ENCODE results near the gene ROR1. TPM values are rescaled to one million over a fixed set of nuclear protein-coding genes. Genes with fewer than 3 reads are reported as not detected.
"Not testable (repeated sequence)": the region's sequence is repeated elsewhere in the genome, so short reads cannot be mapped to it uniquely, and the experiment has no call there.

ROR1 gene
- total RNA-seq, 8 experiments from 2014 or later = 1.2 to 15.7 (median 2.7) TPM

DNA sequence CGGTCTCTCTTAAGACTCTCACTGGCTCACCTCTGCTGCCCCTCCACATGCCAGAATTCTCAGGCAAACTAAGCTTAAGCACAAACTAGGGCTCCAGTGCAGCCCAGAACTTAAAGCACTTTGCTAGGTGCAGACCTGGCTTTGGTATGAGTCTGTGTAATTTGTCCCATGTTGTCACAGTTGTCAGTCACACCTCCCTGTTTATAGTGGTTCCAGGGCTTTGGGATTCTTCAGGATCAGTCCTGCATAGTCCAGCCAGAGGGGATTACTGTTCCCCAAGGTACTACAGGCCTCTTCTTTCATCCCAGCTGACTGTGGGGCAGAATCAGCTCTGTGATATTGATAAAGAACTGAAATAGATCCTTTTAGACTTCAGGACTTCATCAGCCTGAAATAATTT is 324.6 kb downstream of the ROR1 start:
- ATAC-seq (replicated peaks in 6 of 8) = no peak
- H3K4me3 ChIP-seq = no peak overlapping the region
- 80 to 100% (median 100%) methylated on average over 1 of the region's 1 CpG; no CpG with 5 or more reads in 6 of the 10 experiments for WGBS, 10 experiments
- H3K27ac ChIP-seq = peak overlapping the region in 1 of 2 donors; percentile 34
- in situ Hi-C loops (cut with MboI; ENCODE audit: low pct_unique_long_range_greater_than_20kb in 2 of 9, low sequenced_read_pairs in 9 of 9, unreplicated experiment in 9 of 9) = no loop called here
- peaks cover 12 to 20% of the 10 kb centered on the region in 2 donors for H3K4me1 ChIP-seq (replicated peaks in 1 of 2)

DNA sequence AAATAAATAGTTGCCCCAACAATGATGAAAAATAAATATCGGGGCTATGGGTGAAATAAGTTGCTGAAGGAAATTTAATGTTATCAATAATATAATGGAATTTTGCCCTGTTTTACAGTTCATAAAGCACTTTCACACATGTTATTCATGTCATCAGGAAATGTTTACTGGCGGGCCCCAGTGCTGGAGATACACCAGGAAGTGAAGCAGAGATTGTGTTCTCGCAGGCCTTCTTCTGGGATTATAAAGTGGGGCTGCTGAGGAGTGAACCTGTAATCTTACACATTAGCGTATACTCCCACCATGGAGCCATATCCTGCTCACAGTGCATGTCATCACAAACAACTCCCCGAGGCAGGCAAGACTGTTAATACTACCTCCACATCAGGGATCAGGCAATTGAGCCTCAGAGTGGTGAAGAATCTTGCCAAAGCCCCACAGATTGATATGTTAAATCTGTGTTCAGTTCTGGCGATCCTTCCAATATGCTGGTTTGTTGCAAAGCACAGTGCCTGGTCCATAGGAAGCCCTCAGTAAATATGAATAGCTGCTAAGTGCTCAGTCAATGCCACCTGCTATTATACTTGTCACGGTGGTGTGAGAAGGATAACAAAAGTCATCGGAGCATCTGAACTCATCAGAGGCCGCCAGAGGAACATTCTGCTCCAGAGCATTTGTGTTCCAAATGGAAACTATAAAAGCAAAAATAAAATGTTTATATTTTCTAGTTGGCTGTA is 325.2 kb downstream of the ROR1 start:
- H3K27ac ChIP-seq = no peak overlapping the region
- in situ Hi-C loops (cut with MboI; ENCODE audit: low pct_unique_long_range_greater_than_20kb in 2 of 9, low sequenced_read_pairs in 9 of 9, unreplicated experiment in 9 of 9) = no loop called here
- no peak overlapping the region for H3K4me3 ChIP-seq
- peak in 1 of 8 experiments; percentile 16 for ATAC-seq (replicated peaks in 6 of 8)
- H3K4me1 ChIP-seq (replicated peaks in 1 of 2) = peaks cover 12 to 20% of the 10 kb centered on the region in 2 donors
- whole genome bisulfite sequencing, 10 experiments = 42 to 80% (median 63%) methylated on average over 3 to 9 of the region's 9 CpGs

DNA sequence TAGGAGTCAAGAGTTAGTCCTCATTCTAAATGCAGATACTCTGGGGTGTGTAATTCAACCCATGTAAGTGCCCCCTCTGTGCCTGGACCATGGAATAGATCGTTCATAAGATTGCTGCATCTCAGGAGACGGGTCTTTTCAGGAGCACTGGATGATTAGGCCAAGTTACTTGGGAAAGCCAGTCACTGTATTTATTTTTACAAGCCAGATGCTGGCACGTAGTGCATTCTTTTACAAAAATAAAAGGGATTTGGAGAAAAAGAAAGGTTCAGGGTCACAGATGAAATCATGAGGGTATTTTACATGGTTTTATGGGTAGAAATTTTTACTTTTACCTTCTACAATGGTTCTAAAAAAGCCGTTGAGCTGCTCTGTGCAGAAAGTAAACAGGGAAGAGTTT is 327.0 kb downstream of the ROR1 start:
- H3K4me3 ChIP-seq = no peak overlapping the region
- WGBS, 10 experiments = 40 to 100% (median 85%) methylated on average over 1 to 4 of the region's 4 CpGs
- no peak for ATAC-seq (replicated peaks in 6 of 8)
- peaks cover 12 to 20% of the 10 kb centered on the region in 2 donors for H3K4me1 ChIP-seq (replicated peaks in 1 of 2)
- in situ Hi-C loops (cut with MboI; ENCODE audit: low pct_unique_long_range_greater_than_20kb in 2 of 9, low sequenced_read_pairs in 9 of 9, unreplicated experiment in 9 of 9) = no loop called here
- no peak overlapping the region for H3K27ac ChIP-seq

DNA sequence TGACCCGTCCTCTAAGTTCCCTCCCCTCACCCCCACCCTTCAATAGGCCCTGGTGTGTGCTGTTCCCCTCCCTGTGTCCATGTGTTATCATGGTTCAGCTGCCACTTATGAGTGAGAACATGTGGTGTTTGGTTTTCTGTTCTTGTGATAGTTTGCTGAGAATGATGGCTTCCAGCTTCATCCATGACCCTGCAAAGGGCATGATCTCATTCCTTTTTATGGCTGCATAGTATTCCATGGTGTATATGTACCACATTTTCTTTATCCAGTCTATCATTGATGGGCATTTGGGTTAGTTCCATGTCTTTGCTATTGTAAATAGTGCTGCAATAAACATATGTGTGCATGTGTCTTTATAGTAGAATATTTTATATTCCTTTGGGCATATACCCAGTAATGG is 330.8 kb downstream of the ROR1 start:
- ATAC-seq (replicated peaks in 6 of 8); H3K27ac ChIP-seq; in situ Hi-C loops (cut with MboI; ENCODE audit: low pct_unique_long_range_greater_than_20kb in 2 of 9, low sequenced_read_pairs in 9 of 9, unreplicated experiment in 9 of 9); H3K4me1 ChIP-seq (replicated peaks in 1 of 2); H3K4me3 ChIP-seq: not testable (repeated sequence)
- 71 to 80% methylated on average over 1 of the region's 1 CpG; no CpG with 5 or more reads in 8 of the 10 experiments for WGBS, 10 experiments

DNA sequence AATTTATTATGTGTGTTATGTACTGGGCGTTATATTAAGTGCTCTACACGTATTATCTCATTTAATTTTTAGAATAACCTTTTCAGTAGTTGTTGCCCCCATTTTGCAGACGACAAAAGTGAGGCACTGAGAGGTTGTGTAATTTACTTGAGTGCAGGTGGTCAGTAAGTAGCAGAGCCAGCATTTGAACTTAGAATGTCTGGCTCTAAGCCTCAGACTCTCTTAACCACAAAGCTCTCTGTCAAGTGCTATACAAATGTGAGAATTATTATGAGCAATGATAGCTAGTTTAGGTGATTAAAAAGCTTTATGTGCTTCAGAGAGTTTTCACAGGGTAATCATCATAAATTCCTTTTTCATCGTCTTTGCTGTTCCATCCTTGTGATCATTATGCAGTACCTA is 333.3 kb downstream of the ROR1 start:
- peak in 5 of 8 experiments; percentile 56 to 90 (median 68) for ATAC-seq (replicated peaks in 6 of 8)
- 10 to 100% (median 60%) methylated on average over 1 to 4 of the region's 4 CpGs for WGBS, 10 experiments
- Histone ChIP-seq H3K27ac (no peak overlapping the region), H3K4me3 (no peak overlapping the region), H3K4me1 (replicated peaks in 1 of 2) (peaks cover 0 to 8% of the 10 kb centered on the region in 2 donors)
- in situ Hi-C loops (cut with MboI; ENCODE audit: low pct_unique_long_range_greater_than_20kb in 2 of 9, low sequenced_read_pairs in 9 of 9, unreplicated experiment in 9 of 9) = no loop called here

DNA sequence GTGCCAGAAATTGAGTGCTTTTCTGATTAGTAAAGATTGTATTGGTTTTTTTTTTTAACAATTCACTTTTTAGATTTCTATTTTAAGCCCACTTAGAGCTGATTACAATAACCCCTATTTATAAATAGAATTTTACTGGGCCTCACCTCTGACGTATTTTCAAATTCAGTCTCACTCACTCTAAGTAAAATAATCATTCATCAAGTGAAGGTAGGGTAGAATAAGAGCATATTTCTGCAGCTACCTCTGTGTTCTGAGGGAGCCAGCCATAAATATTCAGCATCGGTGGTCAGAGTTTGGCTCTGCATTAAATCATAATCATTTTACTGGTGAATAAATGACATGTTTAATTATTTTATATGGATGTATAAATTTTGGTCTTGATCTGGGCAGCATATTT is 333.8 kb downstream of the ROR1 start:
- in situ Hi-C loops (cut with MboI; ENCODE audit: low pct_unique_long_range_greater_than_20kb in 2 of 9, low sequenced_read_pairs in 9 of 9, unreplicated experiment in 9 of 9) = no loop called here
- peak in 5 of 8 experiments; percentile 59 to 86 (median 65) for ATAC-seq (replicated peaks in 6 of 8)
- WGBS, 10 experiments = 35 to 100% (median 77%) methylated on average over 1 to 2 of the region's 2 CpGs; no CpG with 5 or more reads in 1 of the 10 experiments
- H3K4me3 ChIP-seq = no peak overlapping the region
- H3K4me1 ChIP-seq (replicated peaks in 1 of 2) = peaks cover 0 to 8% of the 10 kb centered on the region in 2 donors
- H3K27ac ChIP-seq = no peak overlapping the region

DNA sequence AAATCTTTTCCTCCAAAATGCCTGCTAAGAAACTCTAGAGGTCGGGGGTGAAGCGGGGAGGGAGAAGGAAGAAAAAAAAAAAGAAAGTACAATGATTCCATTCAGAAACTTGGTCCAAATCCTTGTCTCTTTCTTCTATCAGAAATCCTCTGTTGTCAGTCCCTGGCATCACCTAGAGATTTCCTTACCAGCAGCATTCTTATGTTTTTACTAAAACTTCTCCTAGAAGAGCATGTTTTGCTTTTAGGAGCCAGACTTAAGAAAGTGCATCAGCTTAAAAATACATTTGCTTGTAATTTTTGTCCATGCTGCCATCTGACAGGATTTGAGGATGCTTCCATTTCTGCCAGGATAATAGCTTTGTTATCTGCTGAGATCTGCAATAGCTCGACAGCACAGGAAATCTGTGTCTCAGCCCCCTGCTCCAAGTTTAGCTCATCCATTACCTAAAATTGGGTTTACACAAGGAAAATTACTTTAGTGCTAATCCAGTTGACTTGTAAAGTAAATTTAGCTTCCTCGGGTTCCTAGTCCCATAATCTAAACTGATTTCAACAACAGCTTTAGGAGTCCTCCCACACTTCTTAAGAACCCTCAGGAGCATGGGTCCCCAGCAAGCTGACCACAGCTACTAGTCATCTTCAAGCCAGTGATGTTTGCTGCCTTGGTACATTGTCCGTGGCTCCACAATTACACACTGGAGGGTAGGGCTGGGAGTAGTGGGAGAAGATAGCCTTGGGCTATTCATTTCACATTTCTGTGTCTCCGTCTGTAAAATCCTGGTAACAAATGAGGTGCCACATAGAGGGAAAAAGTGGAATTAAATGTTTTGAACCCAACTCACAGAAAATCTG is 337.3 kb downstream of the ROR1 start:
- 46 to 88% (median 80%) methylated on average over 2 to 6 of the region's 6 CpGs; no CpG with 5 or more reads in 1 of the 10 experiments for WGBS, 10 experiments
- in situ Hi-C loops (cut with MboI; ENCODE audit: low pct_unique_long_range_greater_than_20kb in 2 of 9, low sequenced_read_pairs in 9 of 9, unreplicated experiment in 9 of 9) = no loop called here
- H3K27ac ChIP-seq = no peak overlapping the region
- no peak for ATAC-seq (replicated peaks in 6 of 8)
- H3K4me3 ChIP-seq = no peak overlapping the region
- H3K4me1 ChIP-seq (replicated peaks in 1 of 2) = peaks cover 0 to 8% of the 10 kb centered on the region in 2 donors

DNA sequence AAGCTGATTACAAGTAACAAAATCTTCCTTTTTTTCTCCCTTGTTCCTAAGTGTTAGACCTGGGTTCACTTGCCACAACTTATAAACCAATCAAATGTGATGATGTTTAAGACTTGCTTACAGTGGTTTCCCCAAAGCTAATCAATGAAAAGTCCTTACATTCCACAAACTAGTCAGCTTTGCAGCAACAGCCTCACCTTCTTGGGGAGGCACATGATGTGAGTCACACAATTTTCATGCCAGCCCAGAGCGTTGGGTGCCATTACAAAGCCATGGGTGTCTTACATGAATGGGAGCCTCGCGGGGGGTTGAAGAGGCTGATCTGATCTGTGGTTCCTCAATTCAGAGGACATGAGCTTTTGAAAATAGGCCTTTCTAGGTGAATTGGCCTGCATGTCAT is 338.0 kb downstream of the ROR1 start:
- no peak overlapping the region for H3K4me3 ChIP-seq
- H3K27ac ChIP-seq = no peak overlapping the region
- peaks cover 0 to 8% of the 10 kb centered on the region in 2 donors for H3K4me1 ChIP-seq (replicated peaks in 1 of 2)
- WGBS, 10 experiments = 50 to 100% (median 84%) methylated on average over 1 to 3 of the region's 3 CpGs; no CpG with 5 or more reads in 1 of the 10 experiments
- no peak for ATAC-seq (replicated peaks in 6 of 8)
- in situ Hi-C loops (cut with MboI; ENCODE audit: low pct_unique_long_range_greater_than_20kb in 2 of 9, low sequenced_read_pairs in 9 of 9, unreplicated experiment in 9 of 9) = no loop called here

DNA sequence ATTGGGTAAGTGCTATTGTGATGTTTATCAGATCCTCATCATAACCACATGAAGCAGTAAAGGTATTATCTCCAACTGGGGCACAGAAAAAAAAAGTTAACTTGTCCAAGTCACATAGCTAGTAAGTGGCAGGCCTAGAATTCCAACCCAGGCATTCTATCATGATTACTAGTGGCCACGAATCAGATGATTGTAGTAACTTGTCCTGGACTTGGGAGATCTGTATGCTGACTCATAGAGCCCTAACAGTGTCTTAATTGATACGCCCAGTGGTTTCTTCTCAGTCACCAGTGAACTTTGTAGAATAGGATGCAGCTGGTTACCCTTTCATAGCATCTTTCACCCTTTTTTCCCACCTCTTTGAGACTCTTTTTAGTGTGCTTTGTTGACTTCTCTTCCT is 338.5 kb downstream of the ROR1 start:
- Histone ChIP-seq H3K4me3 (no peak overlapping the region), H3K27ac (no peak overlapping the region), H3K4me1 (replicated peaks in 1 of 2) (peaks cover 0 to 8% of the 10 kb centered on the region in 2 donors)
- WGBS, 10 experiments = 17 to 100% (median 88%) methylated on average over 1 to 2 of the region's 2 CpGs; no CpG with 5 or more reads in 3 of the 10 experiments
- peak in 2 of 8 experiments; percentile 74 to 86 for ATAC-seq (replicated peaks in 6 of 8)
- in situ Hi-C loops (cut with MboI; ENCODE audit: low pct_unique_long_range_greater_than_20kb in 2 of 9, low sequenced_read_pairs in 9 of 9, unreplicated experiment in 9 of 9) = no loop called here

DNA sequence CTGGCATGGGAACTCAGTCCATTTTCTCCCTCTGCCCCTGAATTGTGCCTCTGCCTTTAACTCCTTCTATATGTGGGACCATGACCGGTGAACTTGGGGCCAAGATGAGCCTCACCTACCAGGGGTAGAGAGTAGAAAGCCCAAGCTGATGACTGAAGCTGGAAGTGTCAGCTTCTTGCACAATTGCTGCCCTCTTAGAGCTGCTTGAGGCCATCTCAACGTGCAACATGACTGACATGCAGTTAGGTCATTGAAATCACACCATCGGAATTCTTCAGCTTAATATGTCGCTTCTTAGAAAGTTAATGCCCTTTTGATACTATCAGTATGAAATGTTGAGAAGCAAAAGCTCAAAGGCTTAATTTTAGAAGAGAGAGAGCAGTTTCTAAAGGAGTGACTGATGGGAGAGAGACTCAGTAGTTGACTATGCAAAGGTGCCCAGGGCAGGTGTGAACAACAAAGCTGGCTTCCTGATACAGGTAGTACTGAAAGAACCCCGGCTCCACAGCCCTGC is 340.3 kb downstream of the ROR1 start:
- Histone ChIP-seq H3K4me3 (no peak overlapping the region), H3K27ac (no peak overlapping the region), H3K4me1 (replicated peaks in 1 of 2) (peaks cover 0 to 4% of the 10 kb centered on the region in 2 donors)
- in situ Hi-C loops (cut with MboI; ENCODE audit: low pct_unique_long_range_greater_than_20kb in 2 of 9, low sequenced_read_pairs in 9 of 9, unreplicated experiment in 9 of 9) = no loop called here
- ATAC-seq (replicated peaks in 6 of 8) = no peak
- 50 to 100% (median 89%) methylated on average over 2 to 5 of the region's 5 CpGs; no CpG with 5 or more reads in 2 of the 10 experiments for WGBS, 10 experiments

DNA sequence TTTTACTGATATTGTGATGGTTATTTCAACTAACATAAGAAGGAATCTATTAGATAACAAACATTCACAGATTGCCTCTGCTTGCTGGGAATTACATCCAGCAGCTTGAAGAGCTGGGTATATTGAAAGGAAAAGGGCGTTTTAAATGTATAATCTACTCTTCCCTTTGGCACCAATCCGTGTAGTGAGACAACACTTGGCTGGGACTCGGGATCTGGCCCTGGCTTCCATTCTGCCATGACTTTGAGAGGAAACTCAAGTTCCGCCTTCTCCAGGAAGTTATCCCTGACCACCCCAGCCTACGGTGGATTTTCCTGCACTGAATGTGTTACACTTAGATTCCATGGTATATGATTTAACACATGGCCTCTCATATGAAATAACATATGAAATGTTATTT is 342.7 kb downstream of the ROR1 start:
- H3K4me3 ChIP-seq = no peak overlapping the region
- WGBS, 10 experiments = 0 to 100% (median 73%) methylated on average over 1 to 5 of the region's 5 CpGs
- no peak for ATAC-seq (replicated peaks in 6 of 8)
- no peak overlapping the region for H3K27ac ChIP-seq
- in situ Hi-C loops (cut with MboI; ENCODE audit: low pct_unique_long_range_greater_than_20kb in 2 of 9, low sequenced_read_pairs in 9 of 9, unreplicated experiment in 9 of 9) = no loop called here
- H3K4me1 ChIP-seq (replicated peaks in 1 of 2) = peaks cover 0 to 4% of the 10 kb centered on the region in 2 donors

DNA sequence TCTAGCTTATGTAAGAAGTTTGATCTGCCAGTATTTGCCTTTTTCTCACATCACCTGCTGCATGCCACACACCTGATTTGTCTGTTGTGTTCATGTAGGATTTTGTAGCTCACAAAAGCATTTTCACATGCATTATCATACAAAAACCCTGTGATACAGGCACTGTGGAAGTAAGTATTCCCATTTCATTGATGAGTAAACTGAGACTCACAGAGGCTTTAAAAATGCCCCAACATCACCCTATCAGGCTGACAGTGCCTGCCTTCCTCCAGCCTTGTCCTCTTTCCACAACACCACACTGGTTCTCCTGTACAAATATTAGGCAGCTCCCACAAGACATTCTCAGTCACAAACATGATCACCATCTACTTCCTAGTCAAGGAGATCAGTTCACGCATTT is 343.7 kb downstream of the ROR1 start:
- Histone ChIP-seq H3K27ac (no peak overlapping the region), H3K4me1 (replicated peaks in 1 of 2) (peaks cover 0 to 4% of the 10 kb centered on the region in 2 donors), H3K4me3 (no peak overlapping the region)
- in situ Hi-C loops (cut with MboI; ENCODE audit: low pct_unique_long_range_greater_than_20kb in 2 of 9, low sequenced_read_pairs in 9 of 9, unreplicated experiment in 9 of 9) = no loop called here
- 11 to 100% (median 40%) methylated on average over 1 of the region's 1 CpG; no CpG with 5 or more reads in 3 of the 10 experiments for WGBS, 10 experiments
- no peak for ATAC-seq (replicated peaks in 6 of 8)
